Measurements from ENCODE around the gene ZNF519. TPM values are rescaled to one million over a fixed set of nuclear protein-coding genes. Genes with fewer than 3 reads are reported as not detected.

Gene ZNF519
- polyA plus RNA-seq, 5 donors = 9.7 to 25.0 (median 18.4) TPM

DNA sequence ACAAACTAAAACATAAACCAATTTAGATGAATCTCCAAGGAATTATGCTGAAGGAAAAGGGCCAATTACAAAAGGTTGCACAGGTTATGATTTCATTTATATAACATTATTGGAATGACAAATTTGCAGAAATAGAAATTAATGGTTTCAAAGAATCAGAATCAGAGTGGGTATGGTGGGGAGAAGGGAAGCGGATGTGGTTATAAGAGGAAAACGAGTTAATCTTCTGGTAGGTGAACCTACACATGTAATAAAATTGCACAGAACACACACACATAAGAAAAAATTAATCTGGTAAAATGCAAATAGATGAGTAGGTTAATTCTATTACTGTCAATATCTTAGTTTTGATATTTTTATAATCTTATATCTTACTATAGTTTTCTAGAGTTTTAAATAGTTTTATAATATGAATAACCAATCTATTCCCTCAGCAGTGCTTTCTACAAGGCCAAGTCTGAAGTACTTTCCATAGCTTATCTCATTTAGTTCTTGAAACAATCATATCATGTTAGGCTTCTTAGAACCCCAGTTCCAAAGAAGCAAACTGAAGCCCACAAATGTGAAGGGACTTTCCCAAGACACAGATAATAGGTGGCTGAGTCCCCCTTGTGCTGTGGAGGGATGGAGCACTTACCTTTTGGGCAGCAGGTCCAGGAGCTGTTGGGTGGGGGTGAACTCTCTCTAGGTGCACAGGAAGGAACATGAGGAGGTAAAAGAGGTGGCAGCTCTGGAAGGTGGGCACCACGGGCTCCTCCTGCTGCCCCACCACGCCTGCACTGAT, 31.5 kb downstream of the ZNF519 start:
- DNase-seq = no peak

DNA sequence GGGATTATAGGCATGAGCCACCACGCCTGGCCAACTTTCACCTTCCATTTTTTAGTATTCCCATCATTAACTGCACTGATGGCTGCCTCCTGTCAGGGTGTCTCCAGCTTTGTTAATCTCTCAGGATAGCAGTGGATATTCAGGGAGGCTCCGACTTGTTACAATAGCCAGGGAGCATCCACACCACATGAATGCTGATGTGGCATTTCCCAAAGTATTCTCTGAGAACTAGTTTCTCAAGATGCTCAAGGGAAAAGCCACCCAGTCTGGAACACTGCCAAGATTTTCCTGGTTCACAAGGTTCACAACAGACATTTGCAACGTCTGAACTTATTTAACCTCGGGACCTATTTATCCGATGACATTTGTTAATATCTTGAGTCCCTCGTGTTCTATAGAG, 33.8 kb downstream of the ZNF519 start:
- no peak for DNase-seq

DNA sequence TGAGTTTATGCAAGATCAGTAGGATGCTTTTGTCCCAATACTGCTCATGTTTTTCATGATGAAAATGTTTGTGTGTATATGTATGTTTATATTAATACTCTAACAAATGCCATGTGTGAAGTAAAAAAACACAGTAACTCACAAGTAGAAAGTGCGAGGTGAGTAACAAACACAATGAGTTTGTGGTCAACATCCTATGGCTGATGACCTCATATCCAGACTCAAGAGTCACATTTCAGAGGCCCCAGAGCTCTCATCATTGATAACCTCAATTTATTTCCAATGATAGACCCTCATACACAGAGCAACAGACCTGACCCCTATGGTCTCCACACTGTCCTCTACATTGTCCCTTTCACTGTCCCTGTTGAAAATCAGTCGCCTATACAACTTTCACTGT, 34.5 kb downstream of the ZNF519 start:
- DNase-seq = no peak

DNA sequence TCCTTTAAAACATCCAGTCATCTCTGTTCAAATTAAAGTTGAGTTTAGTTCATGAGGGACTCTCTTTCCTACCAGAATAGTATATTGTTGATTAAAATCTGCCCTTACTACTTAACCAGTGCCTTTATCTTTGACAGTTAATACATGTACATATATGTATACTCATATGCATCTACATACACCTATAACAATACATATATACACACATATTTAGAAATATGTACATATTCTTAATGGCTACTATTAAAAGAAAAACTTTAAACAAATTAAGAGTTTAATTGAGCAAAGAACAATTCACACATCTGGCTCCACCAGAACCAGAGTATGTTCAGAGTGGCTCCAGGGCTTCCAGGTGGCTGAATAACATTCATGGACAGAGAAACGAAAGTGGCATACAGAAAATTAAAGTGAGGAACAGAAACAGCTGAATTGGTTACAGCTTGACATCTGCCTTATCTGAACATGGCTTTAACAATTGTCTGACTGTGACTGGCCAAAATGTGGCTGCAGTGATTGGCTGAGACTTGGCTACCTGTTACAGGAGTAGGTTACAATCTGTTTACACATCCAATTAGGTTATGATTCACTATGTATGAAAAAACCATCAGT, 38.8 kb downstream of the ZNF519 start:
- no peak for DNase-seq

DNA sequence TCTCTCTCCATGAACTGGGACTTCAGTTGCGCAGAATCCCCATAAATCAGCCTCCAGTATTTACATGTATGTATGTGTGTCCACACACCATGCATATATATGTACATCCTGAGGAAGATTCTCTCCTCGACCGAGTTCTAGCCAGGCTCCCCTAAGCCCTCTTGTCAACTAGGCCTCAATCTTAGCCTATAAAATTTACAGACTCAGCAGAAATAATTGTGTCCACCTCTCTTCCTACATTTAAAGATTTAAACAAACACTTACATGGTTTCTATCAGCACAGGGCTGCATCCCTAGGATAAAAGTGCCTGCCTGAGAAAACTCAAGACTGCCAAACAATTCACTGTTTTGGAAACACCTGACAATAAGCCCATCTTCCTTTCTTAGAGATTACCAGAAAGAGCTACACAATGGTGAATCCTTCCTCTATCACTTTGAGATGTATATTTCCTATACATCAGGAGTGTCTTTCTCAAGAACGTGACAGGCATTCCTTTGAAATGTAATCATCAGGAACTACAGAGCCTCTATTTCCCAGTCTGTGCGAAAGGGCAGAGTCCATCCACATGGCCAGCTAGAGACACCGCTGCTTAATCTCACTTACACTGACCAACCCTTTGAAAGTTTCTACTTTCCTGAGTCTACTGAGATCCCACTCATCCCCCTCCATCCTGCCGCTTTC, 39.5 kb downstream of the ZNF519 start:
- DNase-seq = no peak

DNA sequence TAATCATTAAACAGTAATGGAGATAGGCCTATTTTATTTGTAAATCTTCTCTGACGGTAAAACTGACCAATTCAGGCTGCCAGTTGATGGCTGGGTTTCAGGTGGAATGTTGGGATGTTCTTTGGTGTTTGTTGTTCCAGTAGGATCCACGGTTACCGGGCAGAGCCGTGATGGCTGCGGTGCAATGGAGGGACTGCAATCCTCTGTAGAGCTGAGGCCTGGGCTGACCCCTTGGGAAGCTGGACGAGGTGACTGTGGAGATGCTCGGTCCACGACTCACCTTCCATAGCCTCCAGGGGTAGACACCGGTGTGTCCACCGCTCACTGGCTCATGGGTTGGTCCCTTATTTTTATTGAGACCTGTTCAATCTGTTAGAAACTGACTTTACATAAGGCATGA, 42.5 kb downstream of the ZNF519 start:
- DNase-seq = no peak

DNA sequence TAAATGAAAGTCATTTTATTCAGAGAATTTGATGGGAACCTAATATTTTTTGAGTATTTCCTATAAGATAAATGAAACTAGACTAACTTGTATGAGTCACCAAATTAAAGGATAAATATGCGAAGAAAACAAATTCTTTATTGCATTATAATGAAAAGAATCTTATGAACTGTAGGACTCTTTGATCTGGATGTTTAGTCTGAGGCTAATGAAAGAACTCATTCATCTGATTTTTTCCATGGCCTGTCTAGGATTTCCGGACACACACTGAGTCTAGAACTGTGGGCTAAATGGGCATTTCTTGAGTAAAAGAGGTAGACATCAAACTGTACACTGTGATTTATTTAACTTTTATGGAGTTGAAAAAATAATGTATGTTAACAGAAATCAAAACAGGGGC, 43.0 kb downstream of the ZNF519 start:
- no peak for DNase-seq

DNA sequence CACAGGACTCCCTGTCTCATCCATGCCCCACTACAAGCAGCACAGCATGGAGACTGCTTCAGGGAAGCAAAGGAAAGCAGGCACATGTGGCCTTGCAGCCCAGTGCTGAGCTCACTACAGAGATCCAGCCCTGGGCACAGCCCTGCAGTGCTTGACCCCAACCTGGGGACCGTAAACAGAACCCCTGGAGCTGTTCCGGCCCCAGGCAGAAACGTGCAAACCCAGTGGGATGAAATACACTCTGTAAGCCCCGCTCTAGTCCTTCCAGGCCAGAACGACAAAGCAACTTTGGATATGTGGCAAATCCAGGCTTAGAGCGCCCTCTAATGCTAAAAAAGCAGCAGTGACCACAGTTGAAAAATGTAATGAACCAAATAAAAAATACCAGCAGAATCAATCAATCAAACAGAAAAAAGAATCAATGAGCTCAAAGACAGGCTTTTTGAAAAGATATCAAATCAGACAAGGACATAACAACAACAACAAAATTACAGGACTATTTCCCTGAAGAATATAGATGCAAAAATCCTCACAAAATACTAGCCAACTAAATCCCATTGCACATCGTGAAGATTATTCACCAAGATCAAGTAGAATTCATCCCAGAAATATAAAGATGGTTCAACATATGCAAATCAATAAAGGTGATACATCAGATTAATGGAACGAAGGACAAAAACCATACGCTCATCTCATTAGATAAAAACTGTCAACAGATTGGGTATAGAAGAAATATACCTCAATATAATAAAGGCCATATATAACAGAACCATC, 45.6 kb downstream of the ZNF519 start:
- peak; percentile 24 to 26 for DNase-seq

DNA sequence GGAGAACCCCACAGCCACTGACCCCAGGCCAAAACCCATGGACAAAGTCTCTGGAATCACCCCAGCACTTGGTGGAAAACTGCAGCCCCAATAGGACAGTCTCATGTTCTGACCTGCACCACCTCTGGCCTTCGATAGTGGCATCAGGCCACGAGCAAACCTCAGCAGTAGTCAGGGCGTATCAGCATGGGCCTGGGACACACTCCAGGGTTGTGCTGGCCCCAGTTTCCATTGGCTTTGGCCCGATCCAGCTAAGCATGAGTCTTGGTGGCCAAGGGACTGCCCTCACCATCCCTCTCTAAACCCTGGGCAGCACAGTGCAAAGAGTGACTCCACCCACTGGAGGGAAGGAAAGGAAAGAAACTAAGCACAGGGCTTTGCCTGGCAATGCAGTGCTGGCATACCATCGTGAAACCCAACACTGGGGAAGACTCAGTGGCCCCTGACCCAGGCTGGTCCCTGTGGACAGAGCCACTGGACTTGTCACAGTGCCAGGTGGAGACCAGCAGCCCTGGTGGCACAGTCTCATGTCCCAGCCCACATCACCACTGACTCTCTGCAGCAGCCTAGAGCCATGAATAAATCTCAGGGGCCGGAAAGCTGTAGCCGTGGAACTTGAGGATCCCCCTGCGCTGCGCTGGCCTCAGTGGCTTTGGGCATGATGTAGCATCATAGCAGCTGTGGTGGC, 46.3 kb downstream of the ZNF519 start:
- no peak for DNase-seq

DNA sequence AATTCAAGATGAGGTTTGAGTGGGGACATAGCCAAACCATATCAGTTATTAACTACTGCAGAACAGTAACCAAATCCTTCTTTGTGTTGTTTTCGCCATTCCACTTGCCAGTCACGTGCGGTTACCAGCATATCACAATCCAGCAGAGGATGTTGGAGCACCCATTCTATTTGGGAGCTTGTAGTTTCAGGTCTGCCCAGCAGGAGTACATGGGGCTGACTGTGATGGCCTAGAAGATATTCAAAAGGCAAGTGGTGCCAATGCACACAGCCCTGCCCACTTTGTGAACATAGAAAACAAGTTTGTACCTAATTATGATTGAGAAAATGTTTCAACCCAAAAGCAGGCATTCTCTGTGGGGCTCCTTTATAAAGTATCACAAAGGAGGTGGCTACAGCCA, 57.0 kb downstream of the ZNF519 start:
- DNase-seq = no peak

DNA sequence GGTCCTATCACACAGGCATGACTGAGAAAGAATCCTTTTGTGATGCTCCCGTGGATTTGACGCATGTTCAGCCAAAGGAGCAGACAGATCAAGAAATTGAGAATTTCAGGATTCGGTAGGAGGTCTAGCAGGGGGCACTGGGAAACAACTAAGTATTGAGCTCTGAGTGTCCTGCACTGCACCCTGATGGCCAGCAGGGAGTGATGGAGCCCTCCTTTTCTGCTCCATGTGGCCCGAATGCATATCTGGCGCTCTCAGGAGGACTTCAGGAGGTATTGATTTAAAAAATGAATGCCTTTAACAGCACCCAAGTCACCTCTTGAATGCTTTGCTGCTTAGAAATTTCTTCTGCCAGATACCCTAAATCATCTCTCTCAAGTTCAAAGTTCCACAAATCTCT, 58.0 kb downstream of the ZNF519 start:
- no peak for DNase-seq

DNA sequence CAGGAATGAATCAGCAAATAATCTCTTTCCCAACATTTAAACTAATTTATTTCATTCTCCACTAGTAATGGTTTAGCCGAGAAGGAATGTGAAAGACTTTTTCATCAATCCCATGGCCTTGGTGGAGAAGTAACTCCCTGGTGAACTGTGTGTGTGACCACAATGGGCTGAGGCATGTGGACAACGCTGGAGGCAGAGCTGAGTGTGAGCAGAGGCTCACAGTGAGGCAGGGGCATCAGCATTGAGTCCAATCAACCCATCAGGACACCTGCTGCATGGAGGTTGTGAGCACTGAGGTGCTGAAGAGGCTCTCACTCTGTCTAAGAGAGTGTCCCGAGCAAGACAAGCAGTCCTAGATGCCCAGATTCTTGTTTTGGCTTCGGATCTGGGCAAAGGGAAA, 78.6 kb downstream of the ZNF519 start:
- no peak for DNase-seq

Other genes with a start within 250 kb of the ZNF519 start
- not detected for gene MC2R, start 216.9 kb downstream of the ZNF519 start, polyA plus RNA-seq (ENCODE audit: insufficient read depth in 1 of 5, insufficient read length in 5 of 5, low replicate concordance in 1 of 5)

All from right lung (tissue), 5 donors.